A673 (cell line): Measurements from ENCODE around the gene TMEM266.

ENCODE experiments used
- EZH2 ChIP-seq: fragments of 200-600 bp; sonication (generic); IDR thresholded peaks from 2 replicates; pipeline ENCODE4 v1.6.1; 2017; ENCODE audit warnings: borderline replicate concordance, low read depth, mild to moderate bottlenecking, mixed read lengths, antibody characterized with exemption, low read length; ENCODE audit not compliant: poor library complexity, severe bottlenecking
- TF ChIP-seq, protein P1 (sequence below): fragments of 300-800, 200-600 bp; sonication (generic); conservative IDR thresholded peaks from 2 replicates; pipeline ENCODE4 v1.5.1; 2017; ENCODE audit warnings: low read depth, mild to moderate bottlenecking, antibody characterized with exemption, low read length, moderate library complexity, mixed read lengths

DNA sequence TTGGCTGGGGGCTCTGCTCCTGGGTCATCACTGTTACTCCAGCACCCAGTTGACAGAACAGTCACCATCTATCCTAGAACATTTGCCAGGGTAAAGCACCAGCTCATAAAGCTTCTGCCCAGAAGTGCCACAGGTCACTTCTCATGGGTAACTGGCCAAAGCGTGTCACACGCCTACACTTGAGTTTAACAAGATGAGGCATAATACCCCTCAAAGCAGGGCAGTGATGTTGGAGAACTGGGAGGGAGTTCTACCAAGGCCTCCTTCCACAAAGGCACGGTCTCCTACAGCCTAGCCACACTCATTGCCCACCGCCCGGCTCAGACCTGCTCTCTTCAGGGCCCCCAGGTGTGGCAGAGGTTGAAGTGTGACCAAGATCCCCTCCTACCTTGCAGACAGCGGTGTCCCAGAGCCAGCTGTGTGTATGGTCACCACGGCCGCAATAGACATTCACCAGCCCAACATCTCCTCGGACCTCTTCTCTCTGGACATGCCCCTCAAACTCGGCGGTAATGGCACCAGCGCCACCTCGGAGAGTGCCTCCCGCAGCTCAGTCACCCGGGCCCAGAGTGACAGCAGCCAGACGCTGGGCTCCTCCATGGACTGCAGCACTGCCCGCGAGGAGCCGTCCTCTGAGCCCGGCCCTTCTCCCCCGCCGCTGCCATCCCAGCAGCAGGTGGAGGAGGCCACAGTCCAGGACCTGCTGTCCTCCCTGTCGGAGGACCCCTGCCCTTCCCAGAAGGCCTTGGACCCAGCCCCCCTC lies 143.7 kb downstream of the TMEM266 start:
- TF ChIP-seq EZH2 = no peak
- TF ChIP-seq, protein P1, sequence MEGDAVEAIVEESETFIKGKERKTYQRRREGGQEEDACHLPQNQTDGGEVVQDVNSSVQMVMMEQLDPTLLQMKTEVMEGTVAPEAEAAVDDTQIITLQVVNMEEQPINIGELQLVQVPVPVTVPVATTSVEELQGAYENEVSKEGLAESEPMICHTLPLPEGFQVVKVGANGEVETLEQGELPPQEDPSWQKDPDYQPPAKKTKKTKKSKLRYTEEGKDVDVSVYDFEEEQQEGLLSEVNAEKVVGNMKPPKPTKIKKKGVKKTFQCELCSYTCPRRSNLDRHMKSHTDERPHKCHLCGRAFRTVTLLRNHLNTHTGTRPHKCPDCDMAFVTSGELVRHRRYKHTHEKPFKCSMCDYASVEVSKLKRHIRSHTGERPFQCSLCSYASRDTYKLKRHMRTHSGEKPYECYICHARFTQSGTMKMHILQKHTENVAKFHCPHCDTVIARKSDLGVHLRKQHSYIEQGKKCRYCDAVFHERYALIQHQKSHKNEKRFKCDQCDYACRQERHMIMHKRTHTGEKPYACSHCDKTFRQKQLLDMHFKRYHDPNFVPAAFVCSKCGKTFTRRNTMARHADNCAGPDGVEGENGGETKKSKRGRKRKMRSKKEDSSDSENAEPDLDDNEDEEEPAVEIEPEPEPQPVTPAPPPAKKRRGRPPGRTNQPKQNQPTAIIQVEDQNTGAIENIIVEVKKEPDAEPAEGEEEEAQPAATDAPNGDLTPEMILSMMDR = no peak
